RKO (cell line): ENCODE measurements around the gene MAD1L1.
"Not testable (repeated sequence)": the region's sequence is repeated elsewhere in the genome, so short reads cannot be mapped to it uniquely, and the experiment has no call there.

Source experiments
- DNase-seq: peaks from one replicate; pipeline ENCODE4 v3.0.0-alpha.2; 2016; ENCODE audit warnings: low spot score

MAD1L1 gene

GRCh38 chr7:2002561-2003450, 229.9 kb downstream of the MAD1L1 start:
- no peak for DNase-seq

GRCh38 chr7:2001601-2002442, 230.9 kb downstream of the MAD1L1 start:
- no peak for DNase-seq

GRCh38 chr7:2000746-2001321, 231.9 kb downstream of the MAD1L1 start:
- no peak for DNase-seq

GRCh38 chr7:2000153-2000687, 232.5 kb downstream of the MAD1L1 start:
- no peak for DNase-seq

- DNase-seq = no peak
These were observed 233.3 kb downstream of the MAD1L1 start for GRCh38 chr7:1999278-1999984.

GRCh38 chr7:1998146-1998545, 234.6 kb downstream of the MAD1L1 start:
- no peak for DNase-seq

- DNase-seq = no peak
These were observed 235.1 kb downstream of the MAD1L1 start for GRCh38 chr7:1997537-1998076.

- no peak for DNase-seq
These were observed 235.9 kb downstream of the MAD1L1 start for GRCh38 chr7:1996816-1997215.

- not testable (repeated sequence) for DNase-seq
These were observed 236.8 kb downstream of the MAD1L1 start for GRCh38 chr7:1995911-1996420.

GRCh38 chr7:1995426-1995825, 237.3 kb downstream of the MAD1L1 start:
- no peak for DNase-seq

GRCh38 chr7:1994931-1995330, 237.8 kb downstream of the MAD1L1 start:
- DNase-seq = no peak

- no peak for DNase-seq
These were observed 238.7 kb downstream of the MAD1L1 start for GRCh38 chr7:1993776-1994740.

- DNase-seq = no peak
These were observed 239.6 kb downstream of the MAD1L1 start for GRCh38 chr7:1993031-1993695.

GRCh38 chr7:1992554-1992953, 240.2 kb downstream of the MAD1L1 start:
- DNase-seq = no peak

- no peak for DNase-seq
These were observed 242.6 kb downstream of the MAD1L1 start for GRCh38 chr7:1990001-1990670.

- DNase-seq = no peak
These were observed 243.5 kb downstream of the MAD1L1 start for GRCh38 chr7:1989049-1989860.

GRCh38 chr7:1988533-1988930, 244.2 kb downstream of the MAD1L1 start:
- no peak for DNase-seq
